Osteoblast (primary cell): ENCODE data around the gene ANKRD55. TPM values are rescaled to one million over a fixed set of nuclear protein-coding genes. Genes with fewer than 3 reads are reported as not detected.

Experiments used
- DNase-seq: peaks from one replicate; pipeline ENCODE4 v3.0.0; 2011; ENCODE audit warnings: low spot score, mixed read lengths; ENCODE audit not compliant: insufficient read length; ENCODE audit errors: missing footprints
- H2AFZ ChIP-seq: 2 replicates; pipeline ENCODE4 v1.6.0; 2011; ENCODE audit warnings: mild to moderate bottlenecking, low read length
- H3K27ac ChIP-seq: 2 replicates; pipeline ENCODE4 v1.5.1; 2011; ENCODE audit warnings: mild to moderate bottlenecking, low read depth, low read length, moderate library complexity
- H3K27me3 ChIP-seq: 2 replicates; pipeline ENCODE4 v1.6.0; 2012; ENCODE audit warnings: mild to moderate bottlenecking, control low read depth, inconsistent platforms, low read length, moderate library complexity; ENCODE audit not compliant: insufficient read depth
- H3K36me3 ChIP-seq: 2 replicates; pipeline ENCODE4 v1.5.1; 2011; ENCODE audit warnings: mild to moderate bottlenecking, low read length, control low read depth, moderate library complexity; ENCODE audit not compliant: insufficient read depth
- H3K4me1 ChIP-seq: 2 replicates; pipeline ENCODE4 v1.5.1; 2011; ENCODE audit warnings: mild to moderate bottlenecking, low read length, control low read depth, moderate library complexity; ENCODE audit not compliant: insufficient read depth
- H3K4me2 ChIP-seq: 2 replicates; pipeline ENCODE4 v1.6.0; 2011; ENCODE audit warnings: mild to moderate bottlenecking, low read length; ENCODE audit not compliant: insufficient read depth
- H3K4me3 ChIP-seq: fragments of 200-600 bp; sonication (generic); 3 replicates; pipeline ENCODE4 v1.5.1; 2012; ENCODE audit warnings: mild to moderate bottlenecking, low read length, inconsistent platforms; ENCODE audit not compliant: insufficient read depth
- H3K79me2 ChIP-seq: 2 replicates; pipeline ENCODE4 v1.6.0; 2012; ENCODE audit warnings: mild to moderate bottlenecking, low read length, control low read depth, inconsistent platforms; ENCODE audit not compliant: insufficient read depth
- H3K9me3 ChIP-seq: 2 replicates; pipeline ENCODE4 v1.5.1; 2011; ENCODE audit warnings: low read depth, low read length, control low read depth
- H4K20me1 ChIP-seq: 2 replicates; pipeline ENCODE4 v1.6.0; 2012; ENCODE audit warnings: mild to moderate bottlenecking, low read length, control low read depth; ENCODE audit not compliant: insufficient read depth
- total RNA-seq: library from RNA; depleted of rRNA; stranded (reverse); fragments of >200 nt; gene quantifications from 2 replicates; pipeline ENCODE4 v1.2.3, GENCODE V29; 2012
- TF ChIP-seq, protein P1 (sequence below): IDR thresholded peaks from 2 replicates; pipeline ENCODE4 v1.5.1; 2011; ENCODE audit warnings: mild to moderate bottlenecking, low read depth, low read length, moderate library complexity; ENCODE audit errors: extremely low read depth

Gene ANKRD55
- total RNA-seq, 1 donor: not detected

DNA sequence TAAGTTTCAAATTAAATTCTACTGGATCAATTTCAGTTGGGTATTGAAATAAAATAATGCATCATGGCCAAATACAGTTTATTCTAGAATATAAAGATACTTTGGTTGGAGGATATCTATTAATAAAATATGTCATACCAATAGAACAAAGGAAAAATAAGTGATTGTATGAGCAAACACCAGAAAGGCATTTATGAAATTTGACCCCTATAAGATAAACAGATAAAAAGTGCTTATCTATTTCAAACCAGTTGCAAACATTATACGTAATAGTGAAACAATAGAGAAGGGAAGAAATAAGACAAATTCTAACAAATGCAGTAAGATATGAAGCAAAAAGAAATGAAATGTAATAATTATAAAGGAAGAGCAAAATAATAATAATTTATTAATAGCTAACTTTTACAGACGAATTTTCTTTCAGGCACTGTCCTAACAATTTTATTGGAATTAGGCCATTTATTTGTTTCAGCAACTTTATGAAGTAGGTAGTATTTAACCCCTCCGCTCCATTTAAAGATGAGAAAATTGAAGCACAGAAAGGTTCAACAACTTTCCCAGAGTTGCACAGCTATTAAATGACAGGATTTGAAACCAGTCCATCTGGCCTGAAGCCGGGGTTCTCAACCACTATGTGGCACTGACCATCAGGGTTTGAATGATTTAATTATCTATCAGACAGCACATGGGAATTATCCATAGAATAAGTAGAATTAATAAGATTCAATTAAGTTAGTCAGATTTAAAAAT, 20.8 kb downstream of the ANKRD55 start:
- peaks cover 2% of the 10 kb centered on the region for H3K9me3 ChIP-seq
- no peak overlapping the region for H2AFZ ChIP-seq
- no peaks in the 10 kb centered on the region for H3K36me3 ChIP-seq
- no peaks in the 10 kb centered on the region for H3K79me2 ChIP-seq
- no peaks in the 10 kb centered on the region for H4K20me1 ChIP-seq
- peak overlapping the region; percentile 19 for H3K27ac ChIP-seq
- H3K4me1 ChIP-seq: peaks cover 20% of the 10 kb centered on the region
- TF ChIP-seq, protein P1, sequence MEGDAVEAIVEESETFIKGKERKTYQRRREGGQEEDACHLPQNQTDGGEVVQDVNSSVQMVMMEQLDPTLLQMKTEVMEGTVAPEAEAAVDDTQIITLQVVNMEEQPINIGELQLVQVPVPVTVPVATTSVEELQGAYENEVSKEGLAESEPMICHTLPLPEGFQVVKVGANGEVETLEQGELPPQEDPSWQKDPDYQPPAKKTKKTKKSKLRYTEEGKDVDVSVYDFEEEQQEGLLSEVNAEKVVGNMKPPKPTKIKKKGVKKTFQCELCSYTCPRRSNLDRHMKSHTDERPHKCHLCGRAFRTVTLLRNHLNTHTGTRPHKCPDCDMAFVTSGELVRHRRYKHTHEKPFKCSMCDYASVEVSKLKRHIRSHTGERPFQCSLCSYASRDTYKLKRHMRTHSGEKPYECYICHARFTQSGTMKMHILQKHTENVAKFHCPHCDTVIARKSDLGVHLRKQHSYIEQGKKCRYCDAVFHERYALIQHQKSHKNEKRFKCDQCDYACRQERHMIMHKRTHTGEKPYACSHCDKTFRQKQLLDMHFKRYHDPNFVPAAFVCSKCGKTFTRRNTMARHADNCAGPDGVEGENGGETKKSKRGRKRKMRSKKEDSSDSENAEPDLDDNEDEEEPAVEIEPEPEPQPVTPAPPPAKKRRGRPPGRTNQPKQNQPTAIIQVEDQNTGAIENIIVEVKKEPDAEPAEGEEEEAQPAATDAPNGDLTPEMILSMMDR: no peak
- H3K4me2 ChIP-seq: peak overlapping the region; percentile 20
- no peak for DNase-seq
- H3K27me3 ChIP-seq: no peaks in the 10 kb centered on the region
- no peak overlapping the region for H3K4me3 ChIP-seq

DNA sequence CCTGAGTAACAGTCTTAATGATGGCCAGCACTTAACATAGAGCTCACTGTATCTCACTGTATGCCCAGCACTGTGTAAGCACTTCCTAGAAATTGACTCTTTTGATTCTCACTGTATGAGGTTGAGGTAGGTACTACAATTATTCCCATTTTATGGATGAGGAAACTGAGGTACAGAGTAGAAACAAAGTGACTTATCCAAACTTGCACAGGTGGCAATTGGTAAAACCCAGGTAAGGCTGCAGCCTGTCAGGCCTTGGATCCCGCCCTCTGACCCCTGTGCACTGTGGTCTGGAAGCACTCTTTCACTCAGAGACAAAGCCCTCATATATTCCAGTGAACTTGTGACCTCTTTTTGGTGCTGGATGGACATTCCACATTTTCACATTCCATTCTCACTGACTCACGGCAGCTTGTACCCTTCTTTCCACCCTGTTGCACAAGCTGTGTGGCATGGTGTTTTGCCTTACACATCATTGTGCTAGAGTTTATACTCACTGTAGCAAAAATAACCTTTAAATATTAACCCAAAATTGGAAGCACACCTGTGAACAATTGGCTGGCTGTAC, 21.7 kb downstream of the ANKRD55 start:
- H4K20me1 ChIP-seq: no peaks in the 10 kb centered on the region
- peak overlapping the region; percentile 5 for H3K4me3 ChIP-seq
- peak overlapping the region; percentile 32 for H2AFZ ChIP-seq
- TF ChIP-seq, protein P1: no peak
- DNase-seq: peak; percentile 77
- peak overlapping the region; percentile 20 for H3K4me2 ChIP-seq
- H3K27ac ChIP-seq: peak overlapping the region; percentile 60
- no peaks in the 10 kb centered on the region for H3K36me3 ChIP-seq
- no peaks in the 10 kb centered on the region for H3K79me2 ChIP-seq
- H3K9me3 ChIP-seq: no peaks in the 10 kb centered on the region
- peaks cover 29% of the 10 kb centered on the region for H3K4me1 ChIP-seq
- H3K27me3 ChIP-seq: no peaks in the 10 kb centered on the region

- H3K36me3 ChIP-seq: no peaks in the 10 kb centered on the region
- H2AFZ ChIP-seq: no peak overlapping the region
- DNase-seq: peak; percentile 65
- H3K4me3 ChIP-seq: no peak overlapping the region
- H3K4me1 ChIP-seq: peaks cover 40% of the 10 kb centered on the region
- no peaks in the 10 kb centered on the region for H3K79me2 ChIP-seq
- TF ChIP-seq, protein P1: no peak
- no peaks in the 10 kb centered on the region for H4K20me1 ChIP-seq
- no peaks in the 10 kb centered on the region for H3K27me3 ChIP-seq
- no peak overlapping the region for H3K4me2 ChIP-seq
- H3K9me3 ChIP-seq: no peaks in the 10 kb centered on the region
- no peak overlapping the region for H3K27ac ChIP-seq
Observed at GRCh38 chr5:56208681-56209080, 24.4 kb downstream of the ANKRD55 start.

- TF ChIP-seq, protein P1: no peak
- peaks cover 42% of the 10 kb centered on the region for H3K4me1 ChIP-seq
- no peaks in the 10 kb centered on the region for H3K9me3 ChIP-seq
- peak; percentile 18 for DNase-seq
- peak overlapping the region; percentile 2 for H3K27ac ChIP-seq
- H3K79me2 ChIP-seq: no peaks in the 10 kb centered on the region
- no peak overlapping the region for H3K4me3 ChIP-seq
- no peak overlapping the region for H2AFZ ChIP-seq
- H3K36me3 ChIP-seq: no peaks in the 10 kb centered on the region
- H4K20me1 ChIP-seq: no peaks in the 10 kb centered on the region
- H3K27me3 ChIP-seq: no peaks in the 10 kb centered on the region
- no peak overlapping the region for H3K4me2 ChIP-seq
Observed at GRCh38 chr5:56207537-56207936, 25.6 kb downstream of the ANKRD55 start.
